HUES64 (cell line): ENCODE measurements around the gene OR1K1. TPM values are rescaled to one million over a fixed set of nuclear protein-coding genes. Genes with fewer than 3 reads are reported as not detected.

Experiments used
- H3K27ac ChIP-seq: 2 replicates; pipeline ENCODE4 v1.7.0; 2013; ENCODE audit warnings: low read depth, low read length, inconsistent platforms
- H3K27me3 ChIP-seq: 2 replicates; pipeline ENCODE4 v1.6.1; 2013; ENCODE audit warnings: mild to moderate bottlenecking, low read length; ENCODE audit not compliant: insufficient read depth
- H3K36me3 ChIP-seq: 2 replicates; pipeline ENCODE4 v1.6.1; 2013; ENCODE audit warnings: mild to moderate bottlenecking, low read length; ENCODE audit not compliant: insufficient read depth
- H3K4me1 ChIP-seq: 2 replicates; pipeline ENCODE4 v1.6.1; 2013; ENCODE audit warnings: mild to moderate bottlenecking, low read length, moderate library complexity; ENCODE audit not compliant: insufficient read depth
- H3K4me3 ChIP-seq: 2 replicates; pipeline ENCODE4 v1.5.1; 2013; ENCODE audit warnings: mild to moderate bottlenecking, low read length, moderate library complexity
- H3K9ac ChIP-seq: 2 replicates; pipeline ENCODE4 v1.6.1; 2013; ENCODE audit warnings: mild to moderate bottlenecking, low read depth, low read length
- H3K9me3 ChIP-seq: 2 replicates; pipeline ENCODE4 v1.6.1; 2013; ENCODE audit warnings: low read depth, low read length; ENCODE audit not compliant: insufficient read depth
- WGBS: fragments of 150-250, 120-280 bp; methylation state at CpG from one replicate; pipeline ENCODE4 v1.1.7; 2013; ENCODE audit warnings: missing lambda C conversion rate; 5-methylcytosine and 5-hydroxymethylcytosine counted together
- polyA plus RNA-seq, 2 experiments: library from polyadenylated mRNA; stranded (reverse); fragments of 50-300 nt; gene quantifications; one replicate each; pipeline ENCODE4 v1.2.3, GENCODE V29; 2013

OR1K1 gene, protein sequence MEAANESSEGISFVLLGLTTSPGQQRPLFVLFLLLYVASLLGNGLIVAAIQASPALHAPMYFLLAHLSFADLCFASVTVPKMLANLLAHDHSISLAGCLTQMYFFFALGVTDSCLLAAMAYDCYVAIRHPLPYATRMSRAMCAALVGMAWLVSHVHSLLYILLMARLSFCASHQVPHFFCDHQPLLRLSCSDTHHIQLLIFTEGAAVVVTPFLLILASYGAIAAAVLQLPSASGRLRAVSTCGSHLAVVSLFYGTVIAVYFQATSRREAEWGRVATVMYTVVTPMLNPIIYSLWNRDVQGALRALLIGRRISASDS
- not detected for polyA plus RNA-seq (2013, experiment 1 of 2)
- polyA plus RNA-seq (2013, experiment 2 of 2), result not detected

DNA sequence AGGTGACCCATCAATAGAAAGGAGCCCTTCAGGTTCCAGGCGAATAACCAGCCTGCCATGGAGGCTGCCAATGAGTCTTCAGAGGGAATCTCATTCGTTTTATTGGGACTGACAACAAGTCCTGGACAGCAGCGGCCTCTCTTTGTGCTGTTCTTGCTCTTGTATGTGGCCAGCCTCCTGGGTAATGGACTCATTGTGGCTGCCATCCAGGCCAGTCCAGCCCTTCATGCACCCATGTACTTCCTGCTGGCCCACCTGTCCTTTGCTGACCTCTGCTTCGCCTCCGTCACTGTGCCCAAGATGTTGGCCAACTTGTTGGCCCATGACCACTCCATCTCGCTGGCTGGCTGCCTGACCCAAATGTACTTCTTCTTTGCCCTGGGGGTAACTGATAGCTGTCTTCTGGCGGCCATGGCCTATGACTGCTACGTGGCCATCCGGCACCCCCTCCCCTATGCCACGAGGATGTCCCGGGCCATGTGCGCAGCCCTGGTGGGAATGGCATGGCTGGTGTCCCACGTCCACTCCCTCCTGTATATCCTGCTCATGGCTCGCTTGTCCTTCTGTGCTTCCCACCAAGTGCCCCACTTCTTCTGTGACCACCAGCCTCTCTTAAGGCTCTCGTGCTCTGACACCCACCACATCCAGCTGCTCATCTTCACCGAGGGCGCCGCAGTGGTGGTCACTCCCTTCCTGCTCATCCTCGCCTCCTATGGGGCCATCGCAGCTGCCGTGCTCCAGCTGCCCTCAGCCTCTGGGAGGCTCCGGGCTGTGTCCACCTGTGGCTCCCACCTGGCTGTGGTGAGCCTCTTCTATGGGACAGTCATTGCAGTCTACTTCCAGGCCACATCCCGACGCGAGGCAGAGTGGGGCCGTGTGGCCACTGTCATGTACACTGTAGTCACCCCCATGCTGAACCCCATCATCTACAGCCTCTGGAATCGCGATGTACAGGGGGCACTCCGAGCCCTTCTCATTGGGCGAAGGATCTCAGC lies at the start of gene OR1K1:
Gene OR1K1, plus strand, starts transcription at position 58 of the 995 bp plus-strand sequence. Its CDS starts 0 bp downstream, at position 58.
- no peak within 1 kb of the TSS for H3K9ac ChIP-seq
- H3K9me3 ChIP-seq, result no peaks in the 10 kb centered on the region
- no peaks in the 10 kb centered on the region for H3K4me1 ChIP-seq
- no peaks in the 10 kb centered on the region for H3K36me3 ChIP-seq
- whole genome bisulfite sequencing, result 93% methylated on average over 30 of the region's 30 CpGs
- no peaks in the 10 kb centered on the region for H3K27me3 ChIP-seq
- no peak within 1 kb of the TSS for H3K27ac ChIP-seq
- H3K4me3 ChIP-seq, result no peak within 1 kb of the TSS

DNA sequence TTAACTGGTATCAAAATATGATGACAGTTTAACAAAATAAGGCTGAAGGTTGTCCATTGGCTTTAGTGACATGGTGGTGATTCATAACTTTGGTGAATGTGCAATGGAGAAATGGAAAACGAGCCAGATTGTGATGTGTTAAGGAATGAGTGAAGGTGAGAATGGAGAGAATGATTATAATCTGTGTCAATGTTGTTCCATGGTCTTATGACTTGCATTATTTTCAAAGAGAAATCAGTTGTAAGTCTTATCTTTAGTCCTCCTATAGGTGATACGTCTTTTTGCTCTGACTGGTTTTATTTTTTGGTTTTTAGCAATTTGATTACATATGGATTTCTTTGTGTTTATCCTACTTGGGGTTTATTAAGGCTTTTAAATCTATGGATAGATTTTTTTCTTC lies 45.1 kb upstream of the OR1K1 start:
- peaks cover 76% of the 10 kb centered on the region for H3K9me3 ChIP-seq
- H3K36me3 ChIP-seq, result no peaks in the 10 kb centered on the region
- WGBS, result 43% methylated on average over 2 of the region's 2 CpGs

DNA sequence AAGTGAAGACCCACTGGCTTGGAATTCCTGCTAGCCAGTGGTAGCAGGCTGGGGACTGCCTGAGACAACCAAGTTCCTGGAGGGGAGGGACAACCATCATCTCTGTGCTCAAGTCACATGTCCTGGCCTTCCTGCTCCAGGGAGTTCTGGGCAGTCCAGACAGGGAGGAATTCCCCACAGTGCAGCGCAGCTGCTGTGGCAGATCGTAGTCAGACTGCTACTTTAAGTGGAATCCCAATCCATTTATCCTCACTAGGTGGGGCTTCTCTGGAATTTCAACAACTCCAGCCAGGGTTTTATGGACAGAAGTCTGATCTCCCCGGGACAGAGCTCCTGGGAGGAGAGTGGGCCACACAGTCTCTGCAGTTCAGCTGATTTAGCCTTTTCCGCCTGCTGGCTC lies 32.1 kb upstream of the OR1K1 start:
- no peak overlapping the region for H3K27ac ChIP-seq
- 84% methylated on average over 4 of the region's 4 CpGs for WGBS

More for the DNA sequence above, 45.1 kb upstream of the OR1K1 start:
- Histone ChIP-seq H3K4me3 (no peak overlapping the region), H3K4me1 (no peaks in the 10 kb centered on the region), H3K27me3 (no peaks in the 10 kb centered on the region), H3K9ac (no peak overlapping the region), H3K27ac (no peak overlapping the region)

DNA sequence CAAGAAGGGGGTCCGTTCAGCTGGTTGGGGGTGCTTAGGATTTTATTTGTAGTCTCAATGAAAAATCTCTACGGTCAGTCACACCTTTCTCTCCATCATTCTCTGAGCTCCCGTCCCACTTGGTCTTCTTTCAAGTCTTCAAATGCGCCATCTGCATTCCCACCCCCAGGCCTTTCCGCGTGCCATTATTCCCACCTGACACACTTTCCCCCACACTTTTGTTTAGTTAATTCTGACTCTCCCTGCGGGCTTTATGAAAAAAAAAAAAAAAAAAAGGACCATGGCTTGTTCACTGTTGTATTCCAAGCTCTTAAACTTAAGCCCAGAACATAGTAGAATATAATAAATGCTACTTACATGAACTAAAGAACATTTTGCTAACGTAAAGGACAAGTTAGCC lies 22.9 kb upstream of the OR1K1 start:
- Histone ChIP-seq H3K27ac (no peak overlapping the region), H3K9ac (no peak overlapping the region), H3K4me1 (no peaks in the 10 kb centered on the region), H3K36me3 (no peaks in the 10 kb centered on the region), H3K4me3 (no peak overlapping the region), H3K27me3 (no peaks in the 10 kb centered on the region), H3K9me3 (peaks cover 15% of the 10 kb centered on the region)
- WGBS, result 80% methylated on average over 7 of the region's 8 CpGs

More for the DNA sequence above, 32.1 kb upstream of the OR1K1 start:
- Histone ChIP-seq H3K27me3 (no peaks in the 10 kb centered on the region), H3K36me3 (no peaks in the 10 kb centered on the region), H3K4me3 (no peak overlapping the region), H3K9me3 (peaks cover 24% of the 10 kb centered on the region), H3K4me1 (no peaks in the 10 kb centered on the region), H3K9ac (no peak overlapping the region)

DNA sequence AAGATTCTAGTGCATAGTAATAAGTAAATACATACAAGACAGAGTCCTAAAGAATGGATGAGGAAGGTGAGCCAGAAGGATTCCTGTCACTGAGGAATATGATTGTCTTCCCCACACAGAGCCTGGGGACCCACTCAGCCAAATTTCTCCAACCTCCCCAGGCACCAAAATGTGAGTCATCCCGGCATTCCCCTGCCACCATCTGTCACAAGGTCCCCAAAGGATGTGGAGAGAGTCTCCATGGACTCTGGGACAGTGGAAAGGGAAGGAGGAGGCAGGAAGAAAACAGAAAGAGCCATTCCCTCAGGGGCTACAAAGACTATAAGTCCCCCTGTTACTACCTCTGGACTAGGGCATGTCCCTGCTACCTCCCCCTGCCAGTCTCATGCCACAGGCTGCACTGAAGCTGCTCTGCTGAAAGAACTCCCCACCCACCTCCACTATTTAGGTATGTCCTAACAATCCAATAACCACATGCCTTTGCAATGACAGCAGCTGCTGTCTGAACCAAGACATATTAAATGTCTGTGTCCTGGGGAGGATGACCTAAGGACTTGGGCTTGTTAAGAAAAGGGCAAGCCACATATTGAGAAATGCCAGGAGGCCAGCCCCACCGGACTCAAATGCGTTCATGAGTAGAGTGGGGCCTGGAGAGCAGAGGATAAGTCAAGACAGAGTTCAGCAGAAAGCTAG lies 21.8 kb upstream of the OR1K1 start:
- peaks cover 15% of the 10 kb centered on the region for H3K9me3 ChIP-seq
- H3K4me3 ChIP-seq, result no peak overlapping the region
- no peaks in the 10 kb centered on the region for H3K36me3 ChIP-seq
- no peak overlapping the region for H3K9ac ChIP-seq
- no peaks in the 10 kb centered on the region for H3K4me1 ChIP-seq
- H3K27me3 ChIP-seq, result no peaks in the 10 kb centered on the region
- H3K27ac ChIP-seq, result no peak overlapping the region
- WGBS, result 79% methylated on average over 3 of the region's 3 CpGs

DNA sequence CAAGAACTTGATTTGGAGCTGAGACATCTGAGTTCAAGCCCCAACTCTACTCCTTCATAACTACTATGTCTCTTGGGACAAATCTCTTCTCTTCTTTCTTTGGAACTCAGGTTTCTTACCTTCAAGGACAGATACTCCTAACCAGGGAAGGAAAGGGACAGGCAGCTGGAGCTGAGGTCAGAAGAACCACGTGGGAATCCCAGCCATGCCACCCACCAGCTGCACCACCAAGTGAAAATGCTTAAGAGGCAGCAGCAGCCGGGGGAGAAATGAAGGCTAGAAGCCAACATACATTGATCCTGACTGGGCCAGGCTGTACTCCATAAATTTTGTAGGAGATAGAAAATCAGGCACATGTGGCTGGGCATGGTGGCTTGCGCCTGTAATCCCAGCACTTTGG lies 20.7 kb upstream of the OR1K1 start:
- H3K9me3 ChIP-seq, result peaks cover 5% of the 10 kb centered on the region
- no peaks in the 10 kb centered on the region for H3K27me3 ChIP-seq
- WGBS, result 76% methylated on average over 3 of the region's 3 CpGs
- no peak overlapping the region for H3K9ac ChIP-seq
- no peaks in the 10 kb centered on the region for H3K4me1 ChIP-seq
- no peak overlapping the region for H3K27ac ChIP-seq
- H3K36me3 ChIP-seq, result no peaks in the 10 kb centered on the region
- no peak overlapping the region for H3K4me3 ChIP-seq

DNA sequence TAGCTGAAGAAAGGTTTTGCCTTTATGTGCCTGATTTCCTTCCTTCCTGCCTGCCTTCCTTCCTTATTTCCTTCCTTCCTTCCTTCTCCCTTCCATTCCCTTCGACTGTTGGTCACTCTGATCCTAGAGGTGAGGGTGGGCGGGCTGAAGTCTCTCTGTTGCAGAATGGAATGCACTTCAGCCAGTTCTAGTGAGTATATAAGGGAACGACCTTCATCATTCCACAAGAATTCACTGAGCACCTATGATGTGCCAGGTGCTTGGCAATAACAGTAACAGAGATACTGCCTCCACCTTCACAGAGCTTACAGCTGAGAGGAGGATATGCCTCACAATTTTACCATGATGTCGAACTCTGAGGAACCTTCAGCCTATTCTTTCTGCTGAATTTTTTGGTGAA lies 19.9 kb upstream of the OR1K1 start:
- no peak overlapping the region for H3K27ac ChIP-seq
- no peaks in the 10 kb centered on the region for H3K36me3 ChIP-seq
- no peaks in the 10 kb centered on the region for H3K27me3 ChIP-seq
- no peaks in the 10 kb centered on the region for H3K9me3 ChIP-seq
- H3K4me3 ChIP-seq, result no peak overlapping the region
- H3K9ac ChIP-seq, result no peak overlapping the region
- 65% methylated on average over 4 of the region's 4 CpGs for WGBS
- H3K4me1 ChIP-seq, result no peaks in the 10 kb centered on the region

DNA sequence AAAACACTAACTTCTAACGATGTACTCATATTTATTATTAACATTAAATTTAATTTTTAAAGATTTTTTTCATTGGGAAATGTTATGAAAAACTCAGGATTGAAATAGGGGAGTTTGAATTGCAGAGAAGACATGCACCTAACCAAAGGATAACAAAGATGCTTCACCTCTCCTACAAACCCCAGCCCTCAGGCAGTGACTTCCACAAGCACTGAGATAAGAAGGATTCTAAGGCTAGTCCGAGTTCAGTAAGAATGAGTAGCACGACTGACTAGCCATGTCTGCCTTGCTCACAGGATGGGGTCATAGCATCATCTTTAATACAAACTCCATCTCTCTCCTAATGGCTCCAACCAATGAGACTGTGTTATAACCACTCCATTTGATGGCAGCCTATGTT lies 18.3 kb upstream of the OR1K1 start:
- Histone ChIP-seq H3K36me3 (no peaks in the 10 kb centered on the region), H3K27me3 (no peaks in the 10 kb centered on the region), H3K4me3 (no peak overlapping the region), H3K4me1 (no peaks in the 10 kb centered on the region), H3K9me3 (no peaks in the 10 kb centered on the region), H3K9ac (no peak overlapping the region), H3K27ac (no peak overlapping the region)
- WGBS, result 70% methylated on average over 2 of the region's 3 CpGs

DNA sequence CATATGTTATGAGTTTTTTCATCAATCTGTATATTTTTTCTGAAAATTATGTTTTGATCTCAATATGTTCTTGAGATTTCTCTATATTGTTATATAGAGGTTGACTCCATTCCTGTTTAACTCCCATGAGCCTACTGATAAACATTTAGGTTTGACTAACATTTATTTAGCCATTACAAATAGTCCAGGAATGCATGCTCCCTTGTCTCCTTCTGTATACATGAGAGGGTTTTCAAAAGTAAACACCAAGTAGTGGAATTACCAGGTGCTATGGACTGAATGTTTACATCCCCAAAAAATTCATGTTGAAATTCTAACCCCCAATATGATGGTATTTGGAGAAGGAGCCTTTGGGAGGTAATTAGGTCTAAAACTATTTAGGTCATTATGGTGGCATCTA lies 14.7 kb upstream of the OR1K1 start:
- Histone ChIP-seq H3K27me3 (no peaks in the 10 kb centered on the region), H3K9me3 (no peaks in the 10 kb centered on the region), H3K4me3 (no peak overlapping the region), H3K27ac (no peak overlapping the region), H3K36me3 (no peaks in the 10 kb centered on the region), H3K4me1 (no peaks in the 10 kb centered on the region), H3K9ac (no peak overlapping the region)

DNA sequence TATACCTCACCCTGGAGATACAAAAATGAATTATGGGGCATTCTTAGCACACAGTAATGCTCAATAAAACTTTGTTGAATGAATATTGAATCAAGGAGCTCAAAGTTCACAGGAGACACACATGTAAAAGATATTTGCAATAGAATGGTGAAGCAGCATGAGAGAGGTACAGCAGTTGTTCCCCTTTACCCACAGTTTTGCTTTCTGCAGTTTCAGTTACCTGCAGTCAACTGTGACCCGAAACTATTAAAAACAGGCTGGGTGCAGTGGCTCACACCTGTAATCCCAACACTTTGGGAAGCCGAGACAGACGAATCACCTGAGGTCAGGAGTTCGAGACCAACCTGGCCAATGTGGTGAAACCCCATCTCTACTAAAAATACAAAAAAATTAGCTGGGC lies 13.6 kb upstream of the OR1K1 start:
- Histone ChIP-seq H3K4me3 (no peak overlapping the region), H3K27ac (no peak overlapping the region), H3K9me3 (no peaks in the 10 kb centered on the region), H3K4me1 (no peaks in the 10 kb centered on the region), H3K9ac (no peak overlapping the region), H3K36me3 (no peaks in the 10 kb centered on the region), H3K27me3 (no peaks in the 10 kb centered on the region)
- WGBS, result 91% methylated on average over 4 of the region's 4 CpGs

DNA sequence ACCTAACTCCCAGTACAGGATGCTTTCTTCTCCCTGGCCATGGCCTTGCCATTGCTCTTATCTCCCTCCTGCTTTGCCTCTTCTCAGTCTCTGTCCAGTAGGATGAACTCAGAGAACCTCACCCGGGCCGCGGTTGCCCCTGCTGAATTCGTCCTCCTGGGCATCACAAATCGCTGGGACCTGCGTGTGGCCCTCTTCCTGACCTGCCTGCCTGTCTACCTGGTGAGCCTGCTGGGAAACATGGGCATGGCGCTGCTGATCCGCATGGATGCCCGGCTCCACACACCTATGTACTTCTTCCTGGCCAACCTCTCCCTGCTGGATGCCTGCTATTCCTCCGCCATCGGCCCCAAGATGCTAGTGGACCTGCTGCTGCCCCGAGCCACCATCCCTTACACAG lies 11.1 kb upstream of the OR1K1 start, which contains the start of gene OR5C1:
Gene OR5C1, plus strand, starts transcription at position 103 of the 400 bp plus-strand sequence. Its CDS starts 0 bp downstream, at position 103.
- no peak within 1 kb of the TSS for H3K9ac ChIP-seq
- no peak within 1 kb of the TSS for H3K4me3 ChIP-seq
- 0 out of 2 replicates have a peak, but pooled peaks cover 5% of the 10 kb centered on the region for H3K9me3 ChIP-seq
- WGBS, result 91% methylated on average over 12 of the region's 12 CpGs
- H3K27ac ChIP-seq, result no peak within 1 kb of the TSS
- no peaks in the 10 kb centered on the region for H3K36me3 ChIP-seq
- H3K27me3 ChIP-seq, result no peaks in the 10 kb centered on the region
- no peaks in the 10 kb centered on the region for H3K4me1 ChIP-seq
